HG03045 (cell line): ENCODE results near the gene ARHGAP35.

Source experiments
- ATAC-seq: cut with Tn5 transposase; IDR thresholded peaks from one replicate; pipeline ENCODE4 v1.9.1; 2021; ENCODE audit warnings: mild to moderate bottlenecking, moderate library complexity; ENCODE audit not compliant: unreplicated experiment

The ARHGAP35 gene

DNA sequence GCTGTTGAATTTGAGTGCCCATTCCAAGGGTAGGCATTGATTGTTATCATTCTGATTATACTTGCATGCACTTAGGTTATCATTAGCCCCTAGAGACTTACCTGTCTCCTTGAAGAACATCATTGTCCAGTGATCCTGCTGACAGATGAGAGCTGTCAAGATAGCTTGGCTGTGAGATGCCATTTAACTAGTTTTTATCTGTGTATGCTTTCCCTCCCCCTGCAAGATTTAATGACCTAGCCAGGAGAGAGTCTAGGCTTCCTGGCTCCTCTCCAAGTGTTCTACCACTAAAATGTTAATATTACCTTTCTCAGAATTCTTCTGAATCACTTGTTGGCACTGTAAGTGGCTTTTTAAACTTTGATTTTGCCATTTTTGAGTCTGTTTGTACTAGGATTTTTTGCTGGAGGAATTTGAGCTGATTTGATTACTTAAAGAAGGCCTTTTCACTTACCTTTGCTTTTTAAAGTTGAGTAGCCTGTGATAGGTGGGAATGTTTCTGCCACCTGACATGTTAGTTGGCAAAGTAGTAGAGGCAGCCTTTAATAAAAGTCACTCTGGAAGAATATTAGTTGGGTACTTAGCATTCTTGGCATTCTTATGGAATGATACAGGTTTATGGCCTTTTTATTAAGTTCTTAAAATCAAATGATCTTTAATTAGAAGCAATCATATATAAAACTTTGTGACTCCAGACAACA lies 41.1 kb downstream of the ARHGAP35 start:
- ATAC-seq, result no peak

DNA sequence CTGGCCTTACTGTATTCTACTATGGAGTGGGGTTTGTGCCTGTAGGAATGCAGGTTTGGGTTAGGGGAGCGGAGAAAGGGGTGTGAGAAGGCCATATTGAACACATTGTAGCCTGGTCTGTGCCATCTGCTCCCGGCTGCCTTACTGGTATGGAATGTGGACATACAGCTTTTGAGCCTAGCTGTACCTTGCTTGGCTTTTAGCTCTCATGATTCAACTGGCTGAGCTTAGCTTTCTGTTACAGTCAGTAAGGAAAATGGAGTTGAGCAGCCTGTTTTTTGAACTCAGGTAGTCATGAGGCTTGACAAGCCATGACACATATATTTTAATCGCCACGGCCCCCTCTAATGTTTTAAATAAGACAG lies 41.6 kb downstream of the ARHGAP35 start:
- no peak for ATAC-seq

DNA sequence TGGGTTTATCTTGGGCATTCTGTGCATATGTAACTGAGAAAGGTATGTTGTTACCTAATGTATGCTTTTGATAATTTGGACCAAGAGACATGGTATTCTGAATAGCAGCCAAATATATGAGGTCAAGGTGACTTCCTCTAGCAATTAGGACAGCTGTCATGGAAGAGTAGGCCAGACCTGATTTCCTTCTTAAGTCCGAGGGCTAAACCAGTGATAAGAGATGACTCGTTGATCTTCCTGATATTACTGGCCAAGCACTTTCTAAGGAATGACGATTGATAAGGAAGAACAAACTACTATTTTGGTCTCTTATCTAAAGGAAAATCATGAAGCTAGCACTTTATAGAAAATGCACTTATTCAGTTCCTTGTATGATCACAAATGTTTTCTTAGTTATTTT lies 42.7 kb downstream of the ARHGAP35 start:
- no peak for ATAC-seq

DNA sequence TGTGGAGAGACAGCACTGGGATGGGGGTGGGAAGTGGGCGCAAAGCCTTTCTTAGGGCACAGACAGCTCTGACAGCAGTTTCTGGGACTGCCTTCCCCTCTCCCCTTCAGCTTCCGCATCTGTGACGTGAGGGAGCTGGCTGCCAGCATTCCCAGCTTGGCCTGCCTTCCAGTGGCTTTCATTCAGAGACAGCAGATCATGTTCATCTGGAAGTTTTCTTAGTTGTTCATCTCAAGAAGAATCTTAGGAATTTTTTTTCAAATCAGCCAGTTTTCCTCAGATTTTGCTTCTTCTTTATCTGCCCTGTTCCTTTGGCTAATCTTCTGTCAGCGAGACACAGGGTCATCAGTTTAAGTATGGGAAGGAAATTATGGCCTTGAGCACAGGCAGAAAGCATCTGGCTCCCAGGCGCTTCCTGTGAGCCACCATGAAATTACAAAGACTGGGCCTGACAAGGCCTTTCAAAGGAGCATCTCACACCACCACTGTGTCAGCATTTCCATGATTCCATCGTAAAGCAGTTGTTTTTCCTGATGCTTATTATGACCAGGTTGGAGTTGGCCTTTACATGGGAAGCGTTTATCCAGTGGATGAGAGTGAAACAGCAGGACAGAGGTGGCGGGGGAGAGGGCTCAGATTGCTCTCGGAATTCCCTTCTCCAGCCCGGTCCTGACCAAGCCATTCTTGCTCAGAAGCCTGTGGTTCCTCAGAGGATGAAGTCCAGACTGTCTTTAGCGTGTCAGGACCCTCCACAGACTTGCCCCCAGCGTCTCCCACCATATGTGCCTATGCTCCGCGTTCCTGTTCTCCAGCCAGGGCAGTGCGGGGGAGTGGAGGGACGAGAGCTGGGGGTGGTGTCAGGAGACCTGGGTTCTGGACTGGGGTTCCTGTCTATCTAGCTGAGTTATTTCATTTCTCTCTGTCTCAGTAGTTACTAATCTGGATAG lies 43.6 kb downstream of the ARHGAP35 start:
- no peak for ATAC-seq

DNA sequence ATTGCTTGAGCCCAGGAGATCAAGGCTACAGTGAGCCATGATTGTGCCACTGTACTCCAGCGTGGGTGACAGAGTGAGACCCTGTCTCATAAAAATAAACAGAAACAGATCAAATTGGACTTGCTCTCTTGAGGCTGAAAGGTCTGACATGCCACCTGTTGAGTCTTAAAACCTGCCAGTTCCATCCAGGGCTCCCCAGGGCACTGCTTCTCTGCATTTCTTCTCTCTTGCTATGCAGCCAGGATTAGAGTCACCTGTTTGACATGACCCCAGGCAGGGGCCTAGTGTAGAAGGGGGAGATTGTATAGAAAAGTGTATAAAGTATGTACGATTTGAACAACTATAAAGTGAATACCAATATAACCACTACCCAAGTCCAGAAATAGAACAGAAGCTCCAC lies 45.4 kb downstream of the ARHGAP35 start:
- ATAC-seq, result no peak

DNA sequence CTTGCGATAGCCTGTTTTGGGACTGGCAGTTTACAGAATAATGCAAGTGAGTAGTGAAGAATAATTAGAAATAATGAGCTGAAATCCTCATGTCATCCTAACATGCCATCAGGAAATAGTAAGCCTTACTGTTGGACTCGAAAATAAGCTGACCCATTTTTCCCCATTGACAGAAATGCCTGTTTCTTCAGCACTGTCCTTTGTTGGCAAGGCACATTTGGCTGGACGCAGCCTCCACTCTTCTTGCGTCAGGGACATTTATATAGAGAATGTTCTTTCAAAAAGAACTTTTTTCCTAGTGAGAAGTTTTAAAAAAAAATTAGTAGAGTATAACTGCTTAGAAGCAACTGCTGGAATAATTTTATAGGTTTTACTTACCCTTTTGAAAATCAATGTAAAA lies 47.1 kb downstream of the ARHGAP35 start:
- ATAC-seq, result no peak

DNA sequence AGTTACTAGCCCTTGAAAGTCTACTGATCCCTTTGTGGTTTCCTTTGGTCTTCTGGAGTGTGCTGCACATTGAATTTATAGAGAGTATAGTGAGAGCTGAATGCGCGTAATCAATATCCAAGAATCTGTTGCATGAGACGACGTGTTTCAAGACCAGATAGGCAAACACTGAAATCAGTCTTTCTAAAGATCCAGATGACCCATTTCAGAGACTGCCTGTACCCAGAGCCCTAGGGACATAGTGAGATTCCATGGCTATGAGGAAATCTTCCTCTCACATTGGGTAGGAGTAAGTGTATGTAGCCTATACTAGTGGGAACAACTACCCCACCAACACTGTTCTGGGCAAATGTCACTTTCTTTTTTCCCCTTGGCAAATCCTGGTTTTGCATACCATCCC lies 48.6 kb downstream of the ARHGAP35 start:
- ATAC-seq, result no peak
